Activated CD4-positive, alpha-beta T cell treated with anti-CD3 and anti-CD28 coated beads, Interleukin-2, amount 10 ng/mL, durations not matched to agents 7 days and 5 days (primary cell): Measurements from ENCODE around the gene BMP8B. TPM values are rescaled to one million over a fixed set of nuclear protein-coding genes. Genes with fewer than 3 reads are reported as not detected.
"Not testable (repeated sequence)": the region's sequence is repeated elsewhere in the genome, so short reads cannot be mapped to it uniquely, and the experiment has no call there.

Source experiments
- CTCF ChIA-PET: fragments of 350-600 bp; sonication (Branson Sonifier 250); formaldehyde crosslinking; loops from one replicate; lab custom pipeline; 2021; ENCODE audit warnings: antibody characterized with exemption; lab: Charles Lee
- POLR2A ChIA-PET: fragments of 350-600 bp; sonication (Branson Sonifier 250); formaldehyde crosslinking; loops from one replicate; lab custom pipeline; 2021; ENCODE audit warnings: antibody characterized with exemption; lab: Charles Lee
- DNase-seq: peaks from one replicate; pipeline ENCODE4 v3.0.0-alpha.2; 2020
- H3K27ac Mint-ChIP-seq: one replicate; pipeline ENCODE4 v1.8.0; 2021; ENCODE audit warnings: mild to moderate bottlenecking, moderate library complexity, mixed read lengths
- H3K27me3 Mint-ChIP-seq: one replicate; pipeline ENCODE4 v1.8.0; 2021; ENCODE audit warnings: mixed read lengths
- H3K36me3 Mint-ChIP-seq: one replicate; pipeline ENCODE4 v1.8.0; 2021; ENCODE audit warnings: low read depth, mixed read lengths
- H3K4me1 Mint-ChIP-seq: one replicate; pipeline ENCODE4 v1.8.0; 2021; ENCODE audit warnings: mixed read lengths
- H3K4me3 Mint-ChIP-seq: one replicate; pipeline ENCODE4 v1.8.0; 2021; ENCODE audit warnings: mild to moderate bottlenecking, moderate library complexity, mixed read lengths
- H3K9me3 Mint-ChIP-seq: one replicate; pipeline ENCODE4 v1.8.0; 2021; ENCODE audit warnings: mixed read lengths
- total RNA-seq, 2 experiments: library from RNA; stranded (reverse); gene quantifications; one replicate each; pipeline ENCODE4 v1.2.3, GENCODE V29; 2021

BMP8B gene, protein sequence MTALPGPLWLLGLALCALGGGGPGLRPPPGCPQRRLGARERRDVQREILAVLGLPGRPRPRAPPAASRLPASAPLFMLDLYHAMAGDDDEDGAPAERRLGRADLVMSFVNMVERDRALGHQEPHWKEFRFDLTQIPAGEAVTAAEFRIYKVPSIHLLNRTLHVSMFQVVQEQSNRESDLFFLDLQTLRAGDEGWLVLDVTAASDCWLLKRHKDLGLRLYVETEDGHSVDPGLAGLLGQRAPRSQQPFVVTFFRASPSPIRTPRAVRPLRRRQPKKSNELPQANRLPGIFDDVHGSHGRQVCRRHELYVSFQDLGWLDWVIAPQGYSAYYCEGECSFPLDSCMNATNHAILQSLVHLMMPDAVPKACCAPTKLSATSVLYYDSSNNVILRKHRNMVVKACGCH
- total RNA-seq: under 1 TPM; 0.12 to 0.17 TPM

- ChIA-PET CTCF (interaction anchor here (2.1 kb wide), 1 partner anchor 10 kb away, joined by 7 read pairs; no protein-coding TSS in a partner anchor), POLR2A (no interaction called here)
- Mint-ChIP-seq H3K9me3 (no peaks in the 10 kb centered on the region), H3K4me3 (peak within 1 kb of the TSS; percentile 62), H3K36me3 (no peaks in the 10 kb centered on the region), H3K27ac (peak within 1 kb of the TSS; percentile 42), H3K27me3 (peaks cover 37% of the 10 kb centered on the region), H3K4me1 (peaks cover 7% of the 10 kb centered on the region)
- peak; percentile 28 for DNase-seq
Measured at GRCh38 chr1:39788758-39789570, at the start of gene BMP8B. Gene BMP8B (minus strand): TSS chr1:39788865. CDS start chr1:39788485, 380 bp downstream.

GRCh38 chr1:39836595-39837110, 48.0 kb upstream of the BMP8B start:
- peaks cover 16% of the 10 kb centered on the region for H3K36me3 Mint-ChIP-seq
- no peak overlapping the region for H3K27ac Mint-ChIP-seq
- ChIA-PET POLR2A (no interaction called here), CTCF (interaction anchor here (0.6 to 1.0 kb wide), 4 partner anchors 11 to 669 kb away, joined by 3 to 4 read pairs (median 3); no protein-coding TSS in a partner anchor)
- H3K4me3 Mint-ChIP-seq: no peak overlapping the region
- H3K9me3 Mint-ChIP-seq: no peaks in the 10 kb centered on the region
- H3K27me3 Mint-ChIP-seq: no peaks in the 10 kb centered on the region
- H3K4me1 Mint-ChIP-seq: no peaks in the 10 kb centered on the region
- DNase-seq: no peak

DNA sequence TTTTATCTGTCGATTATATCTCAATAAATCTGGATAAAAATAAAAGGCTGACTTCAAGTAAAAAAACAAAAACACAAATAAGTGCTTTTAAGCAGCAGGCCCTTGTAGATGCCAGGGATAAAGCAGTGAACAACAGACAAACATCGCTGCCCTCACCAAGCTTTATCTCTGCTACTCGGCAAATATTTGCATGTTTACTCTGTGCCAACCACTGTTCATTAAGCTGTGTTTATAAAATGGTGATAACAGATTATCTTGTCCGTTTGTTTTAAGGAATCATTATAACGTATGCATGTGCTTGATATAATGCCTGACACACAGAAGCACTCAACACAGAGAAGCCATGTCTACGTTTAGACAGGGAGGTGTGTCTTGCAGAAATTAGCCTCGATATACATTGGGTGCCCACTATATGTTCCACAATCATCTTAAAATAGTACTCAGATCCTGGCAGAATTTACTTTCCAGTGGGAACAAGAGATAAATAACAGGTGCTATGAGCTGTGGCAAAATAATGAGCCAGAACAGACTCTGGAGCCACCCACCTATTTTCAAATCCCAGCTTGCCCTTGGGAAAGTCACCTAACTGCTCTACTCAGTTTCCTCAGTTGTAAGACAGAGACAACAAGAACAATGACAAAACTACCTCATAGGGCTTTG, 47.4 kb upstream of the BMP8B start:
- Mint-ChIP-seq H3K9me3 (no peaks in the 10 kb centered on the region), H3K27ac (no peak overlapping the region), H3K36me3 (peaks cover 11% of the 10 kb centered on the region), H3K4me3 (no peak overlapping the region), H3K4me1 (no peaks in the 10 kb centered on the region), H3K27me3 (no peaks in the 10 kb centered on the region)
- CTCF ChIA-PET: interaction anchor here (1.0 kb wide), 1 partner anchor 138 kb away, joined by 4 read pairs; no protein-coding TSS in a partner anchor
- POLR2A ChIA-PET: no interaction called here
- no peak for DNase-seq

DNA sequence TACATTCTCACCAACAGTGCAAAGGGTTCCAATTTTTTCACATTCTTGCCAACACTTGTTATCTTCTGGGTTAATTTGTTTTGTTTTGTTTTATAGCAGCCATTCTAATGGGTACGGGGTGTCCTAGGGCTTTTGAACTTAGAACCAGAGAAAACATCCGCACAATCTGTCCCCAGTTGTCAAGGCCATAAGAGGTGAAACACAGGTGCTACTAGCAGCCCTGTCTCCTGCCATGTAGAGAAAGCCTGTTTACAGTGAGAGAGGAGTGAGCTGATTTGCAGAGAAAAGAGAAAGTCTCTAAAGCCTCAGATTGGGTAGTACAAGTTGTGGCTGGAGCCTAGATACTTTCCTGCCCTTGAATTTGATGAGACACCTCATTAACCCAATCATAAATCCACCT, 46.4 kb upstream of the BMP8B start:
- Mint-ChIP-seq H3K27me3 (peaks cover 4% of the 10 kb centered on the region), H3K4me3 (no peak overlapping the region), H3K9me3 (no peaks in the 10 kb centered on the region), H3K36me3 (peaks cover 7% of the 10 kb centered on the region), H3K27ac (no peak overlapping the region), H3K4me1 (no peaks in the 10 kb centered on the region)
- POLR2A ChIA-PET: no interaction called here
- CTCF ChIA-PET: interaction anchor here (0.6 kb wide), 1 partner anchor 19 kb away, joined by 4 read pairs; no protein-coding TSS in a partner anchor
- no peak for DNase-seq

- Mint-ChIP-seq H3K9me3 (no peaks in the 10 kb centered on the region), H3K27ac (no peak overlapping the region), H3K27me3 (peaks cover 12% of the 10 kb centered on the region), H3K36me3 (no peaks in the 10 kb centered on the region), H3K4me3 (no peak overlapping the region), H3K4me1 (no peaks in the 10 kb centered on the region)
- ChIA-PET CTCF (no interaction called here), POLR2A (no interaction called here)
- no peak for DNase-seq
Measured at GRCh38 chr1:39833621-39834385, 45.1 kb upstream of the BMP8B start.

- CTCF ChIA-PET: interaction anchor here (1.1 kb wide), 1 partner anchor 10 kb away, joined by 4 read pairs; no protein-coding TSS in a partner anchor
- no peak overlapping the region for H3K4me3 Mint-ChIP-seq
- peaks cover 12% of the 10 kb centered on the region for H3K27me3 Mint-ChIP-seq
- no peaks in the 10 kb centered on the region for H3K36me3 Mint-ChIP-seq
- H3K4me1 Mint-ChIP-seq: no peaks in the 10 kb centered on the region
- DNase-seq: no peak
- no peaks in the 10 kb centered on the region for H3K9me3 Mint-ChIP-seq
- H3K27ac Mint-ChIP-seq: no peak overlapping the region
- POLR2A ChIA-PET: no interaction called here
Measured at GRCh38 chr1:39833121-39833520, 44.5 kb upstream of the BMP8B start.

DNA sequence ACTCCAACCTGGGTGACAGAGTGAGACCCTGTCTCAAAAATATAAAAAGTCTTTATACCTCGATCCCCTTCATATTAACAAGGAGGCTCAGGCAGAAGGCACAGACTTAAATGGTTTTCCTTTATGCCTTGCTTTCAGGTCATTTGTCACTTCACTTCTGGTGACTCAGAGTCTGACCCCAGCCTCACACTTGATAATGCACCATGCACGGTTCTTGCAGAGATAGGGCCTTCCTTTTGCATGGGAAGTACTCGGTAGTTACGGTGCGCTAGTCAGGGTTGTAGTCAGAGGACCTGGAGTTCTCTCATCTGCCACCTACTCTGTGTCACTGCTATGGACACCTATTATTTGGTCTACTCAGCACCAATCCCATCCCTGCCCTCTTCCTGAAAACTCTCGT, 43.6 kb upstream of the BMP8B start:
- Mint-ChIP-seq H3K27me3 (peaks cover 12% of the 10 kb centered on the region), H3K4me3 (no peak overlapping the region), H3K4me1 (no peaks in the 10 kb centered on the region), H3K9me3 (no peaks in the 10 kb centered on the region), H3K36me3 (no peaks in the 10 kb centered on the region), H3K27ac (no peak overlapping the region)
- ChIA-PET CTCF (interaction anchor here (0.8 to 1.7 kb wide), 3 partner anchors 10 to 172 kb away, joined by 3 to 6 read pairs (median 4); no protein-coding TSS in a partner anchor), POLR2A (no interaction called here)
- DNase-seq: no peak

DNA sequence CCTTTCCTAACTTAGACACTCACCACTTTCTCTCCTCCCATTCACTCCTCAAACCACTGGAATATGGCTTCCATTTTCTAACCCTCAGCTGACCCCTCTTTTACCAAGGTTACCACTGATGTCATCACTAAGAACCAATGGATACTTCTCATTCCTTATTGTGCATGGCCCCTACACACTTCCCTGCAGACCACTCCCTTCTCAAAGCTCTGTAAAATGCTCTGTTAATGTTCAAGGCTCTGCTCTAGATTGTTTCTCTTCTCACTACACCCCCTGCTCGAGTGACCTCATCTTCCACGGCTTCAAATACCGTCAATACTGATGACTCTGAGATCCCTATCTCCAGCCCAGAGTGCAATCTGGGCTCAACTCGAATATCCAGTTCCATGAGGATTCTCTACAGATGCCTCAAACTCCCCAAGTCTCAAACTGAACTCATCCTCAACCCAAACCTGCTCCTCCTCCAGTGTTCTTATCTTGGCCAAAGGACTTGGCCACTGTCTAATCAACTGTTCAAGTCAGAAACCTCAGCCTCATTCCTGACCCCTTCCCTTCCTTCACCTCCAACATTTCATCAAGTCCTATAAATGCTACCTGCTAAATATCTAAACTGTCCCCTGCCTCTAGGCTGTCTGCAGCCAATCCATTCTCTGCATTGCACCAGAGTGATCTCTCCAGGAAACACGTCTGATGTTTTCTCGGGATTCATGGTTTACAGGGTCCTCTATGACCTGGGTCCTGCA, 41.3 kb upstream of the BMP8B start:
- no peak overlapping the region for H3K27ac Mint-ChIP-seq
- CTCF ChIA-PET: interaction anchor here (1.0 to 1.4 kb wide), 2 partner anchors 12 to 142 kb away, joined by 3 to 4 read pairs; no protein-coding TSS in a partner anchor
- H3K4me3 Mint-ChIP-seq: no peak overlapping the region
- no peaks in the 10 kb centered on the region for H3K36me3 Mint-ChIP-seq
- no peaks in the 10 kb centered on the region for H3K4me1 Mint-ChIP-seq
- no peak for DNase-seq
- H3K9me3 Mint-ChIP-seq: no peaks in the 10 kb centered on the region
- POLR2A ChIA-PET: no interaction called here
- peaks cover 12% of the 10 kb centered on the region for H3K27me3 Mint-ChIP-seq

- Mint-ChIP-seq H3K4me3 (no peak overlapping the region), H3K36me3 (no peaks in the 10 kb centered on the region), H3K27ac (no peak overlapping the region), H3K27me3 (peaks cover 12% of the 10 kb centered on the region), H3K4me1 (no peaks in the 10 kb centered on the region), H3K9me3 (no peaks in the 10 kb centered on the region)
- DNase-seq: no peak
- CTCF ChIA-PET: interaction anchor here (0.6 to 1.4 kb wide), 5 partner anchors 12 to 143 kb away, joined by 3 to 4 read pairs (median 4); no protein-coding TSS in a partner anchor
- POLR2A ChIA-PET: no interaction called here
Measured at GRCh38 chr1:39828734-39829133, 40.1 kb upstream of the BMP8B start.

DNA sequence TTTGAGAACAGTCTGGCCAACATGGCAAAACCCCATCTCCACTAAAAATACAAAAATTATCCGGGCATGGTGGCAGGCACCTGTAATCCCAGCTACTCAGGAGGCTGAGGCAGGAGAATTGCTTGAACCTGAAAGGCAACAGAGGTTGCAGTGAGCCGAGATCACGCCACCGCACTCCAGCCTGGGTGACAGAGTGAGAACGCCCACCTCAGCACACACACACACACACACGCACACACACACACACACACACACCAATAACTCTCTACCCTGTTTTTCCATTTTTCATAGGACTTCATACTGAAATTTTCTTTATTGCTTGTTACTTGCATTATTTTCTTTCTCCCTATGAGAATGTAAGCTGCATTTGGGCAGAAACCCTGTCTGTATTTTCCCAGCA, 39.6 kb upstream of the BMP8B start:
- H3K9me3 Mint-ChIP-seq, POLR2A ChIA-PET, DNase-seq, H3K4me3 Mint-ChIP-seq, H3K4me1 Mint-ChIP-seq, H3K36me3 Mint-ChIP-seq, H3K27ac Mint-ChIP-seq: not testable (repeated sequence)
- CTCF ChIA-PET: interaction anchor here (0.6 to 1.3 kb wide), 3 partner anchors 11 to 18 kb away, joined by 3 to 4 read pairs (median 4); no protein-coding TSS in a partner anchor
- H3K27me3 Mint-ChIP-seq: peaks cover 12% of the 10 kb centered on the region

- H3K4me1 Mint-ChIP-seq: no peaks in the 10 kb centered on the region
- H3K27me3 Mint-ChIP-seq: peaks cover 14% of the 10 kb centered on the region
- H3K9me3 Mint-ChIP-seq: no peaks in the 10 kb centered on the region
- POLR2A ChIA-PET: no interaction called here
- H3K27ac Mint-ChIP-seq: no peak overlapping the region
- no peak for DNase-seq
- CTCF ChIA-PET: interaction anchor here (1.3 kb wide), 1 partner anchor 18 kb away, joined by 5 read pairs; no protein-coding TSS in a partner anchor
- no peak overlapping the region for H3K4me3 Mint-ChIP-seq
- no peaks in the 10 kb centered on the region for H3K36me3 Mint-ChIP-seq
Measured at GRCh38 chr1:39827201-39827600, 38.5 kb upstream of the BMP8B start.
